Activated naive CD4-positive, alpha-beta T cell treated with anti-CD3 and anti-CD28 coated beads, Interleukin-2, amount 10 ng/mL, durations not matched to agents 7 days and 5 days (primary cell): ENCODE measurements around the gene OGFRL1.

ENCODE experiments used
- CTCF ChIA-PET: fragments of 350-600 bp; sonication (Branson Sonifier 250); formaldehyde crosslinking; loops from one replicate; lab custom pipeline; 2021; ENCODE audit warnings: antibody characterized with exemption; lab: Charles Lee
- DNase-seq: peaks from one replicate; pipeline ENCODE4 v3.0.0-alpha.2; 2020
- H3K27ac Mint-ChIP-seq: one replicate; pipeline ENCODE4 v1.8.0; 2021; ENCODE audit warnings: mild to moderate bottlenecking, moderate library complexity, mixed read lengths
- H3K27me3 Mint-ChIP-seq: one replicate; pipeline ENCODE4 v1.8.0; 2021; ENCODE audit warnings: mild to moderate bottlenecking, mixed read lengths
- H3K36me3 Mint-ChIP-seq: one replicate; pipeline ENCODE4 v1.8.0; 2021; ENCODE audit warnings: mixed read lengths
- H3K4me1 Mint-ChIP-seq: one replicate; pipeline ENCODE4 v1.8.0; 2021; ENCODE audit warnings: mixed read lengths
- H3K4me3 Mint-ChIP-seq: one replicate; pipeline ENCODE4 v1.8.0; 2021; ENCODE audit warnings: mild to moderate bottlenecking, moderate library complexity, mixed read lengths
- H3K9me3 Mint-ChIP-seq: one replicate; pipeline ENCODE4 v1.8.0; 2021; ENCODE audit warnings: mixed read lengths

Gene OGFRL1

DNA sequence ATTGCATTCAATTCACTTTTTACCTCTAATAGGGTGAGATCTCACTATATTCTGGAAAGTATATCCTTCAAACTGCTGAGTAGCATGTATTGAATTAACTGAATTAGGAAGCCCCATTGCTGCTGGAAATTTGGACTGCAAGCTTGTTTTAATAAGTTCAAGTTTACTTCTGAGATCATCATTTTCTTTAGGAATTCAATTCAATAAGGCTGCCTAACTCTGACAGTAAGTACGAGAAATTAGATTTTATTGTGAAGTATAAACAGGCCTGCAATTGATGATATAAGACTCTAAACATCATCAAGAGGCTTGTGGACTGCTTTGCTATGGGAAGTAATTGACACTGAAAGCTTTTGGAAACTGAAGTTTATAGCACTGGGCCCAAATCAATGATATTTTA lies 44.4 kb downstream of the OGFRL1 start:
- Mint-ChIP-seq H3K27me3 (peaks cover 5% of the 10 kb centered on the region), H3K9me3 (no peaks in the 10 kb centered on the region), H3K4me1 (no peaks in the 10 kb centered on the region), H3K4me3 (no peak overlapping the region), H3K36me3 (no peaks in the 10 kb centered on the region), H3K27ac (no peak overlapping the region)
- CTCF ChIA-PET: no interaction called here
- DNase-seq: no peak

DNA sequence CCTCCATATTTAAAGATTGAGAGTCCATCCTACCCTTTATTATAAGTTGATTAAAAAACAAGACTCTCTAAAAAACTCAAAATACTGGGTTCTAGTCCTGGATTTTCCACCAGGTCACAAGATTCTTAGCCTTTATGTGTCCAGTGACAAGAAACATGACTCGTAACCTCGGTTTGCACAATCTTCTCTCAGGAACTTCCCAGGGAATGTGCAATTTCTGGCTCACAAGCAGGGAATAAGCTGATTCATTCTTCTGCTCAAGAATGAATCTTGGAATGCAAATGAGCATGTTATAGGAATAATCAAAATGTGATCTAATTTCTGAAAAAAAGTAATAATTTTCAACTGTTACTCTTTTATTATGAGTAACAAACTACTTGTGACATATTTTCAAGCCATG lies 45.1 kb downstream of the OGFRL1 start:
- H3K27me3 Mint-ChIP-seq: peaks cover 5% of the 10 kb centered on the region
- no peaks in the 10 kb centered on the region for H3K36me3 Mint-ChIP-seq
- no peaks in the 10 kb centered on the region for H3K9me3 Mint-ChIP-seq
- CTCF ChIA-PET: no interaction called here
- no peaks in the 10 kb centered on the region for H3K4me1 Mint-ChIP-seq
- H3K4me3 Mint-ChIP-seq: no peak overlapping the region
- no peak overlapping the region for H3K27ac Mint-ChIP-seq
- no peak for DNase-seq

DNA sequence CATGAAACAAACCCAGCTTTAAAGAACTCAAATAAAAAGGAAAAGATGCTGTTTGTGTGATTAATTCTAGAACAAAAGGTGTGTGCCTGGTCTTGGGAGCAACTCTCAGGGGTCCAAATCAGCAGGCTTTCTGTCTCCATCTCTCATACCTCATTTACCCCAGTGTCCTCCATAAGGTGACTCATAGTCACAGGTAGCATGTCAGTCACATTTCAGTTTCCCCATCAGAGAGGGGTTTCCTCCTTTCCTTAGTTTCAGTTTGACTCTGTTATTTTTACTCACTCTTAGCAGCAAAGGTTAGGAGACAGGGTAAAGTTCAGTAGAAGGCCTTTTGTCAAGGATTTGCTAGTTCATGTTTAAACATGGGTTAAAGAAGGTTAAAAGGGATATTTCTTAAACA lies 46.2 kb downstream of the OGFRL1 start:
- H3K4me1 Mint-ChIP-seq: no peaks in the 10 kb centered on the region
- no peaks in the 10 kb centered on the region for H3K36me3 Mint-ChIP-seq
- peaks cover 5% of the 10 kb centered on the region for H3K27me3 Mint-ChIP-seq
- no peak overlapping the region for H3K27ac Mint-ChIP-seq
- H3K9me3 Mint-ChIP-seq: no peaks in the 10 kb centered on the region
- DNase-seq: no peak
- no peak overlapping the region for H3K4me3 Mint-ChIP-seq
- CTCF ChIA-PET: no interaction called here

DNA sequence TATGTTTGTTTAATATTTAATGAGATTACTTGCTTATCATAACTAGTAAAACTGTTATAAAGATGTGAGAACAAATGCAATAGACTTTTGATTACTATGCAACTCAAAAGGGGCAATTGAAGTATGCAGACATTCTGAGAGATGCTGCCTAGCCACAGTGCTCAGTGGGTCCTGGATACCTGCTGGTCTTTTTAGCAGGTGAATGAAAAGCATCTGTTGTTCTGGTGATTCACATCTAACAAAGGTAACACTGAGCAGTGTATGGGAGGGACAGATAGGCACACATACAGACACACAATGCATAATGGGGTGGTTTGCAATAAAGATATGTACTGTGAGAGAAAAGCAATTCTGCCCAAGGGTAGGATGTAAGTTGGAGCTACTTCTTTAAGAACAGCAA lies 46.9 kb downstream of the OGFRL1 start:
- H3K27me3 Mint-ChIP-seq: peaks cover 4% of the 10 kb centered on the region
- H3K27ac Mint-ChIP-seq: no peak overlapping the region
- H3K36me3 Mint-ChIP-seq: no peaks in the 10 kb centered on the region
- CTCF ChIA-PET: no interaction called here
- H3K4me1 Mint-ChIP-seq: no peaks in the 10 kb centered on the region
- no peak for DNase-seq
- no peaks in the 10 kb centered on the region for H3K9me3 Mint-ChIP-seq
- H3K4me3 Mint-ChIP-seq: no peak overlapping the region

DNA sequence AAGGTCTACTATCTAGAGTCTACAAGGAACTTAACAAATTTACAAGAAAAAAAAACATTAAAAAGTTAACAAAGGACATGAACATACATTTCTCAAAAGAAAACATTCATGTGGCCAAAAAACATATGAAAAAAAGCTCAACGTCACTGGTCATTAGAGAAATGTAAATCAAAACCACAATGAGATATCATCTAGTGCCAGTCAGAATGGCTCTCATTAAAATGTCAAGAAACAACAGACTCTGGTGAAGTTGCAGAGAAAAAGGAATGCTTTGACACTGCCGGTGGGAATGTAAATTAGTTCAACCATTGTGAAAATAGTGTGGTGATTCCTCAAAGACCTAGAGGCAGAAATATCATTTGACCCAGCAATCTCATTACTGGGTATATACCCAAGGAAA lies 48.3 kb downstream of the OGFRL1 start:
- no peak for DNase-seq
- Mint-ChIP-seq H3K27ac (no peak overlapping the region), H3K4me1 (no peaks in the 10 kb centered on the region), H3K4me3 (no peak overlapping the region), H3K9me3 (no peaks in the 10 kb centered on the region), H3K36me3 (no peaks in the 10 kb centered on the region), H3K27me3 (no peaks in the 10 kb centered on the region)
- CTCF ChIA-PET: no interaction called here

DNA sequence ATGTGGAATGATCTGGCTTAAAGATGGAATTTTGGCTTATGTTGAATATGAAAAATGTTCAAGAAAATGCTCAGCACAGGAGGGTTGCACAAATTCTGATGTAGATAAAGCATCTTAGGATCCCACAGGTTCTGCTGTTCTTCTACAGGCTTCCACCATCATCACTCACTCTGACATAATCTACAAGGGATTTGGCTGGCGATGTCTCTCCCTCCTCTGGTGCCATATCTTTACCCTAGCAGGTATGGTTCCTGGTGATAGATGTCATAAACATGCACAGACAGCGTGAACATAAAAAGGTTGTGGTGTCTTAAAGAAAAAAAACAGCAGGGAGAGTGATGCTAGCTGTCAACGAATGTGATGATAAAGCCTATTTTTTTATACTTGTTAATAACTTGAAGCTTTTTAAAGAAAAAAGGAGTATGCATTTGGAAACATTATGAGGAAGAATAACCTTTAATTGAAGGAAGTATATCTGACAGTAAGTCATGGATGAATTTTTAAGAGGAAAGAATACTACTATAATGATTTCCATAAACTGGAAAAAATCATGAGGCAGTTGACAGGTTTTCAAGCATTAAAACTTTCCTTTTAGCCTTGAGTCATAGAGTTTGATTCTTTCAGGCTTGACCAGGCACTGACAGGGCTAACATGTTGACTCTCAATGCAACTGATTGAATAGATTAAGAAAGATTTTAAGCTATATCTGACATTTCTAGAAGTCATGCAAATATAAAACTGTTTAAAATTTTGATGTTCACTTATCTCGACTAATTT lies 50.1 kb downstream of the OGFRL1 start:
- no peak overlapping the region for H3K27ac Mint-ChIP-seq
- no peaks in the 10 kb centered on the region for H3K9me3 Mint-ChIP-seq
- H3K36me3 Mint-ChIP-seq: no peaks in the 10 kb centered on the region
- H3K4me3 Mint-ChIP-seq: no peak overlapping the region
- no peaks in the 10 kb centered on the region for H3K4me1 Mint-ChIP-seq
- DNase-seq: no peak
- H3K27me3 Mint-ChIP-seq: peaks cover 1% of the 10 kb centered on the region
- CTCF ChIA-PET: no interaction called here

DNA sequence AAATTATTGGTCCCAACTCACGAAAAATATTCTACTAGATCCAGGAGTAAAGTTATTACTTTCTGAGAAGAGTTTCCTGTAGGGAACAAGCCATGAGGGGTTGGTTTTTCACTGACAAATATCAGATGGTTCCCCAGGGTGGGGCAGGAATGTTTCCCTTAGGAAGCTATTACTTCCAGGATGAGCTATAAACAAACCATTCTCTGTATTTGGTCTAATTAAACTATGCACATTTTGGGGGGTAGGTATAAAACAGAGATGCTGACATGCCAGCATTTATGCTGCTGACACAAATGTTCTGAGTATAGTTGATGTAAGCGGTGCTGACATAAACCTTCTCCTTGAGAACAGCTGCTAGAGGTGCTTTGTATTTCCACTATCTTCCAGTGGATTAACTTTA lies 54.2 kb downstream of the OGFRL1 start:
- H3K36me3 Mint-ChIP-seq: no peaks in the 10 kb centered on the region
- no peak for DNase-seq
- no peak overlapping the region for H3K27ac Mint-ChIP-seq
- H3K4me3 Mint-ChIP-seq: no peak overlapping the region
- peaks cover 7% of the 10 kb centered on the region for H3K27me3 Mint-ChIP-seq
- CTCF ChIA-PET: interaction anchor here (1.4 to 1.6 kb wide), 2 partner anchors 152 to 330 kb away, joined by 3 read pairs; no protein-coding TSS in a partner anchor
- H3K9me3 Mint-ChIP-seq: no peaks in the 10 kb centered on the region
- no peaks in the 10 kb centered on the region for H3K4me1 Mint-ChIP-seq

DNA sequence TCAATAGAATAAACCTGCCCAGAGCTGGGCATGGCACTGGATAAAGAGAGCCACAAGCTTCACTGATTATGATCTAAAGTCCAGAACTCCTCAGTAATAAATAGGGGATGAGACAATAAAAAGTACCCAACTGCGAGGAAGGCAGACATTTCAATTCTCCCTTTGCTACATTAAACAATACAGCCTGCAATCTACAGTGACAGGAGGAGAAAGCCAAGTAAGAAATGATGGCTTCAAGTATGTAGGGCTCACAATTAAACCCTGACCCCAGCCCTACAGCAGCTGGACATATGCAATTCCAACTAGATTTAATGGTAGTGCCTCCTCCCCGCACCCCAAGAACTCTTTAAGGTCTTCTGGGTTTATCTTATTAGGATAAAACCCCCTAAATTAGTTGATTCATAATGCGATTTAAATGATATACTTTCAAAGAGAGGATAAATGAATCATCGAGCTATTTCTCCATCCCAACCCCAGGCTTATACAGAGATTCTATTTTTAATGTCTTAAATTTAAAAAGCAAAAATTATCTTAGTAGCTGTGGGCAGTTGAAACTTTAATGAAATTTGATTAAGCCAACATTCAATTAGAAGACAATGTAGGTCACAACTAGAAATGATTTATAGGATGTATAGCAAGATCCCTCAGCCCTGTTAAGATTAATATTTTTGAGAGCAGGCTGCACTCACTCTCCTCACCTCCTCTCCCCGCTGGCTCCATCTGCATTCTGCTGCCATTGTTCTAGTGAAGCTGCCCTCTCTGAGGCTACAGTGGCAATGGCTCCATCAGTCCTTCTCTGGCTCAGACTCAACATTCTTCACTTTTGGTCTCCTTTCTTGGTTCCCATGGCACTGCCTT lies 57.1 kb downstream of the OGFRL1 start:
- H3K9me3 Mint-ChIP-seq: no peaks in the 10 kb centered on the region
- no peaks in the 10 kb centered on the region for H3K4me1 Mint-ChIP-seq
- peaks cover 7% of the 10 kb centered on the region for H3K27me3 Mint-ChIP-seq
- H3K27ac Mint-ChIP-seq: no peak overlapping the region
- CTCF ChIA-PET: no interaction called here
- H3K4me3 Mint-ChIP-seq: no peak overlapping the region
- no peak for DNase-seq
- H3K36me3 Mint-ChIP-seq: no peaks in the 10 kb centered on the region

DNA sequence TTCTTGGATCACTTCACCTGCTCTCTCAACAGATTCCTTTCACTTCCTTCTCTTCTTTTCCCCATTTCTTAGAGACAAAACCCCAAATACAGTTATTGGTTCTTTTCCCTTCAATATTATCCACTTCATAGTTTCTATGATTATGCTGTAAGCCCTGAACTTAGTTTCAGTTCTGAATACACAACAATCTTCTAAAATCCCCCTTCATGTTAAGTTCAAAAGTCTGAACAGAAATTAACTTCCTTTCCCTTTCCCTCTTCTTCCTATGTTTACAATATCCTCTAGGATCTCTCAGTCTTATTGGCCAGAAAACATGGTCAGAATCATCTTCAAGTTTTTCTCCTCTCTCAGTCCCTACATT lies 57.7 kb downstream of the OGFRL1 start:
- no peak overlapping the region for H3K4me3 Mint-ChIP-seq
- no peak overlapping the region for H3K27ac Mint-ChIP-seq
- H3K27me3 Mint-ChIP-seq: peaks cover 7% of the 10 kb centered on the region
- DNase-seq: no peak
- no peaks in the 10 kb centered on the region for H3K4me1 Mint-ChIP-seq
- CTCF ChIA-PET: no interaction called here
- H3K36me3 Mint-ChIP-seq: no peaks in the 10 kb centered on the region
- H3K9me3 Mint-ChIP-seq: no peaks in the 10 kb centered on the region

DNA sequence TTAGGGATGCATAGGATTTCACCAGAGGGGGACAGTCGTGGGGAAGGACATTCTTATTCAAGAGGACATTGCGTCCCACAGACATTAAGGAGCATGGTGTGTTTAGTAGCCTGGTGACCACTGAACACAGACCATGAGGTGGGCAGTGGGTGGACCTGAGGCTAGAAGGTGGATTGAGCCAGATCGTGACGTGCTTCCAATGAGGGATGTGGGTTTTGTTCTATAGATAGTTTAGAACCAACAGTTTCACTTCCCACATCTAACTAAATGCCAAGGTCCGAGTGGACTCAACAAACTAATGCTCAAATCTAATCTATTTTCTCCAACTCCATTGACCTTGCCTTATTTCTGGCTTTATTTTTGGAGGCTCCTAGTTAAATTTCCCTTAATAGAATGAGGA lies 58.5 kb downstream of the OGFRL1 start:
- H3K4me3 Mint-ChIP-seq: no peak overlapping the region
- no peaks in the 10 kb centered on the region for H3K36me3 Mint-ChIP-seq
- no peaks in the 10 kb centered on the region for H3K9me3 Mint-ChIP-seq
- peaks cover 7% of the 10 kb centered on the region for H3K27me3 Mint-ChIP-seq
- H3K4me1 Mint-ChIP-seq: no peaks in the 10 kb centered on the region
- CTCF ChIA-PET: no interaction called here
- no peak for DNase-seq
- H3K27ac Mint-ChIP-seq: no peak overlapping the region

DNA sequence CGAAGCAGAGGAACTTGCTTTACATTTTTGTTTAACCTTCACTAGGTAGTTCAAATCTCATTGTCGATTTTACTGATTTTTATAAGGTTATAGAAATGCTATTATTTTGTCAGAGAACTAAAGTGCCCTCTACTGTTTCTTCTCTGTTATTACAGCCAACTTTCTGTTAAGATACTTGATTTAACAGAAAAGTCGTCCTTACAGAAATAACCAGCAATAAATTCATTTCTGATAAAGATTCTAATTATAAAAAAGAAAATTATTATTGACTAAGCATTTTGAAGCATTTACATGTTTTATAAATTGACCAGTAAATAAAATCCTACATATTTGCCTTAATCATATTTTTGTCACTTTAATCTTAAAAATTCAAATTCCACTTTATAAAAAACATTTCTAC lies 60.8 kb downstream of the OGFRL1 start:
- CTCF ChIA-PET: interaction anchor here (2.2 kb wide), 1 partner anchor 159 kb away, joined by 7 read pairs; no protein-coding TSS in a partner anchor
- Mint-ChIP-seq H3K9me3 (no peaks in the 10 kb centered on the region), H3K27ac (no peak overlapping the region), H3K27me3 (peaks cover 3% of the 10 kb centered on the region), H3K36me3 (no peaks in the 10 kb centered on the region), H3K4me1 (no peaks in the 10 kb centered on the region), H3K4me3 (no peak overlapping the region)
- DNase-seq: no peak

DNA sequence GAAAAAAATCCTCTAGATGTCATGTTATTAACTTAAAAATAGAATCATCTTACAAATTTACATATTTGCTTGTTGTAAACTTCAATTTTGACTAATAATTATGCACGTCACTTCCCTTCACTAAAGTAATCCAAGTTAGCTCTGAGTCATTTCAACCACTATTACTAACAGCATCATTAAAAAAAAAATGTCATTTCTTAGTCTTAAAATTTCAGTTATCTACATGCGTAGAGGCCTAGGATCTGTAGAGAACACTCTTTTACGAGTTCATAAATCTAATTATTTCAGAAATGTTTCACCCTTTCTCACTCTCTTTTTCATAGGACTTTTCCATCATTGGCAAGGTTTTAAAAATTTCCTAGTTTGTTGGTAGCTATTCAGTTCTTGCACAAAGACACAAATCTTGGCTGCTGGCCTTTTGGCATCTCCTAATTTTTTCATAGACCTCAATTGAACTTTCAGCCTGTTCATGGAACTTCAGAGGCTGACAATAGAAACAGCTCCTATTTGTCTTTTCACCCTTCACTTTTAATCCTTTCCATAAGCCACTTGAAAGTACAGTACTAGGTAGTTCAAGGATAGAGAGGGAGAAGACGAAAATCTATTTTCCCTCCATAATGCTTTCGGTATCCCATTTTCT lies 61.5 kb downstream of the OGFRL1 start:
- Mint-ChIP-seq H3K27me3 (peaks cover 3% of the 10 kb centered on the region), H3K36me3 (no peaks in the 10 kb centered on the region), H3K27ac (no peak overlapping the region), H3K9me3 (no peaks in the 10 kb centered on the region), H3K4me3 (no peak overlapping the region), H3K4me1 (no peaks in the 10 kb centered on the region)
- no peak for DNase-seq
- CTCF ChIA-PET: interaction anchor here (1.2 to 2.2 kb wide), 3 partner anchors 157 to 169 kb away, joined by 3 to 7 read pairs (median 3); no protein-coding TSS in a partner anchor

DNA sequence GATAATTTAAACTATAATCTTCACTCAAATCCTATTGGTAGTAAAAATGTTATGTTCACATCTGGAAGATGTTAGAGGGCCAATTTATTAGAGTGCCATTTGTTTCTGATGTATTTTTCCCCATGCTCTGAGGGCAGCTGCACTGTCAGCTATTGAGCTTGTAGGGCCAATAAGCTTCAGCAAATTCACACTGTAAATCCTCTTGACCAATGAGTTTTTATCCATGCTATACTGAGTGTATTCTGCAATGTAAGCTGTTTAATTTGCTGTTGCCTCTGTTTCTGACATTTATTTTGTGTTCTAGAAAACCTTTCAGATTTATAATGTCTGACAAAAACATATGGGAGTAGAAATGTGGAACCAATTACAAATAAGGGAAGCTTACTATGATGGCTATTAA lies 62.6 kb downstream of the OGFRL1 start:
- Mint-ChIP-seq H3K27me3 (peaks cover under 1% of the 10 kb centered on the region), H3K27ac (no peak overlapping the region), H3K4me3 (no peak overlapping the region), H3K36me3 (no peaks in the 10 kb centered on the region), H3K4me1 (no peaks in the 10 kb centered on the region), H3K9me3 (no peaks in the 10 kb centered on the region)
- CTCF ChIA-PET: interaction anchor here (1.8 to 2.2 kb wide), 2 partner anchors 161 to 170 kb away, joined by 3 to 7 read pairs; no protein-coding TSS in a partner anchor
- DNase-seq: no peak
